ENCODE data around the gene CFAP58. TPM values are rescaled to one million over a fixed set of nuclear protein-coding genes. Genes with fewer than 3 reads are reported as not detected.

Gene CFAP58
- total and polyA plus RNA-seq, 8 donors, result 0.12 to 0.58 (median 0.20) TPM; not detected in 3

- Histone ChIP-seq H3K4me1 (no peaks in the 10 kb centered on the region), H3K9me3 (no peaks in the 10 kb centered on the region), H3K27ac (no peak overlapping the region), H3K27me3 (peaks cover 0 to 6% (median 0%) of the 10 kb centered on the region in 3 donors), H3K4me3 (no peak overlapping the region), H3K36me3 (no peaks in the 10 kb centered on the region)
- DNase-seq, result no peak
- intact Hi-C loops (cut with DNase I; ENCODE audit: low total_unique reads), result no loop called here
- WGBS, 5 donors, result 50 to 68% (median 63%) methylated on average over 3 of the region's 3 CpGs
- TF ChIP-seq POLR2AphosphoS5 (IDR thresholded peaks at IDR 0.05), result no peak
- no peak for TF ChIP-seq EP300 (IDR thresholded peaks at IDR 0.05)
- TF ChIP-seq POLR2A (IDR thresholded peaks at IDR 0.05), result no peak
- no peak for TF ChIP-seq CTCF (IDR thresholded peaks at IDR 0.05)
These were observed 127.2 kb downstream of the CFAP58 start for GRCh38 chr10:104480797-104481196.

- no peak for DNase-seq
- H3K4me1 ChIP-seq, result no peaks in the 10 kb centered on the region
- peaks cover 0 to 6% (median 0%) of the 10 kb centered on the region in 3 donors for H3K27me3 ChIP-seq
- no peak overlapping the region for H3K4me3 ChIP-seq
- no peaks in the 10 kb centered on the region for H3K36me3 ChIP-seq
- no peaks in the 10 kb centered on the region for H3K9me3 ChIP-seq
- intact Hi-C loops (cut with DNase I; ENCODE audit: low total_unique reads), result no loop called here
- WGBS, 5 donors, result 74 to 80% (median 76%) methylated on average over 6 of the region's 6 CpGs
- no peak overlapping the region for H3K27ac ChIP-seq
- TF ChIP-seq POLR2AphosphoS5 (IDR thresholded peaks at IDR 0.05) (no peak), EP300 (IDR thresholded peaks at IDR 0.05) (no peak), CTCF (IDR thresholded peaks at IDR 0.05) (no peak)
These were observed 129.9 kb downstream of the CFAP58 start for GRCh38 chr10:104483582-104483981.

GRCh38 chr10:104485632-104486031 lies 132.0 kb downstream of the CFAP58 start:
- Histone ChIP-seq H3K4me3 (no peak overlapping the region), H3K36me3 (no peaks in the 10 kb centered on the region), H3K4me1 (no peaks in the 10 kb centered on the region), H3K27me3 (peaks cover 0 to 6% (median 0%) of the 10 kb centered on the region in 3 donors), H3K27ac (no peak overlapping the region), H3K9me3 (no peaks in the 10 kb centered on the region)
- TF ChIP-seq EP300 (IDR thresholded peaks at IDR 0.05), result no peak
- TF ChIP-seq POLR2A (IDR thresholded peaks at IDR 0.05), result no peak
- TF ChIP-seq POLR2AphosphoS5 (IDR thresholded peaks at IDR 0.05), result no peak
- TF ChIP-seq CTCF (IDR thresholded peaks at IDR 0.05), result no peak
- 68 to 78% (median 76%) methylated on average over 3 of the region's 3 CpGs for WGBS, 5 donors
- no peak for DNase-seq
- intact Hi-C loops (cut with DNase I; ENCODE audit: low total_unique reads), result no loop called here

- H3K27me3 ChIP-seq, result peaks cover 0 to 5% (median 0%) of the 10 kb centered on the region in 3 donors
- no peaks in the 10 kb centered on the region for H3K36me3 ChIP-seq
- intact Hi-C loops (cut with DNase I; ENCODE audit: low total_unique reads), result no loop called here
- no peaks in the 10 kb centered on the region for H3K4me1 ChIP-seq
- 80 to 94% (median 89%) methylated on average over 1 of the region's 1 CpG for WGBS, 5 donors
- TF ChIP-seq EP300 (IDR thresholded peaks at IDR 0.05) (no peak), POLR2AphosphoS5 (IDR thresholded peaks at IDR 0.05) (no peak), POLR2A (IDR thresholded peaks at IDR 0.05) (no peak), CTCF (IDR thresholded peaks at IDR 0.05) (no peak)
- no peaks in the 10 kb centered on the region for H3K9me3 ChIP-seq
- H3K27ac ChIP-seq, result no peak overlapping the region
- DNase-seq, result no peak
- no peak overlapping the region for H3K4me3 ChIP-seq
These were observed 133.2 kb downstream of the CFAP58 start for GRCh38 chr10:104486803-104487202.
